A172 (cell line): Measurements from ENCODE around the gene GCG. TPM values are rescaled to one million over a fixed set of nuclear protein-coding genes. Genes with fewer than 3 reads are reported as not detected.

ENCODE experiments used
- DNase-seq: peaks from one replicate; pipeline ENCODE4 v3.0.0-alpha.2; 2015; ENCODE audit warnings: low spot score
- total RNA-seq: library from RNA; depleted of rRNA; stranded (reverse); fragments of >200 nt; shearing (Covaris generic); gene quantifications from 2 replicates; pipeline ENCODE4 v1.2.3, GENCODE V29; 2014; rRNA removed

GCG gene
- total RNA-seq = not detected in 2 replicates

- no peak for DNase-seq
Observed at GRCh38 chr2:162152147-162152546, at the start of gene GCG. GCG (minus strand) TSS chr2:162152247; CDS start chr2:162149178, 3,069 bp downstream.

- DNase-seq = no peak
Observed at GRCh38 chr2:162200636-162201035, 48.6 kb upstream of the GCG start.

- DNase-seq = no peak
Observed at GRCh38 chr2:162199913-162200312, 47.9 kb upstream of the GCG start.

- DNase-seq = no peak
Observed at GRCh38 chr2:162198239-162198638, 46.2 kb upstream of the GCG start.

- no peak for DNase-seq
Observed at GRCh38 chr2:162197069-162197825, 45.2 kb upstream of the GCG start.

- peak; percentile 69 for DNase-seq
Observed at GRCh38 chr2:162196638-162197037, 44.6 kb upstream of the GCG start.

- DNase-seq = no peak
Observed at GRCh38 chr2:162188451-162188850, 36.4 kb upstream of the GCG start.

GRCh38 chr2:162185541-162186232, 33.6 kb upstream of the GCG start:
- DNase-seq = no peak

- DNase-seq = no peak
Observed at GRCh38 chr2:162184821-162185450, 32.9 kb upstream of the GCG start.

- DNase-seq = no peak
Observed at GRCh38 chr2:162184359-162184758, 32.3 kb upstream of the GCG start.

GRCh38 chr2:162182395-162182794, 30.3 kb upstream of the GCG start:
- no peak for DNase-seq

GRCh38 chr2:162177301-162177700, 25.3 kb upstream of the GCG start:
- DNase-seq = no peak

GRCh38 chr2:162175714-162176113, 23.7 kb upstream of the GCG start:
- DNase-seq = no peak

- no peak for DNase-seq
Observed at GRCh38 chr2:162174746-162175145, 22.7 kb upstream of the GCG start.

GRCh38 chr2:162172802-162173370, 20.8 kb upstream of the GCG start:
- DNase-seq = no peak

GRCh38 chr2:162166745-162167144, 14.7 kb upstream of the GCG start:
- DNase-seq = no peak

- no peak for DNase-seq
Observed at GRCh38 chr2:162166174-162166573, 14.1 kb upstream of the GCG start.

GRCh38 chr2:162164802-162165201, 12.8 kb upstream of the GCG start:
- DNase-seq = no peak

- no peak for DNase-seq
Observed at GRCh38 chr2:162159446-162159845, 7.4 kb upstream of the GCG start.

- no peak for DNase-seq
Observed at GRCh38 chr2:162156149-162156548, 4.1 kb upstream of the GCG start.

- DNase-seq = no peak
Observed at GRCh38 chr2:162155093-162155492, 3.0 kb upstream of the GCG start.

GRCh38 chr2:162153608-162154224, 1.7 kb upstream of the GCG start:
- DNase-seq = peak; percentile 72
